ENCODE results near the gene C12orf50. TPM values are rescaled to one million over a fixed set of nuclear protein-coding genes. Genes with fewer than 3 reads are reported as not detected.

C12orf50 gene
- total RNA-seq, 1 donor from 2014 or later, result not detected

GRCh38 chr12:88015825-88016224 lies 13.4 kb downstream of the C12orf50 start:
- DNase-seq, result no peak

GRCh38 chr12:88011755-88012154 lies 17.4 kb downstream of the C12orf50 start:
- Histone ChIP-seq H3K4me1 (no peaks in the 10 kb centered on the region), H3K36me3 (no peaks in the 10 kb centered on the region), H3K9me3 (replicated peaks) (no peaks in the 10 kb centered on the region), H3K27ac (replicated peaks) (no peak overlapping the region), H3K4me3 (no peak overlapping the region), H3K27me3 (ENCODE audit: low read depth) (no peaks in the 10 kb centered on the region)
- DNase-seq, result no peak
- intact Hi-C loops (cut with micrococcal nuclease), result no loop called here
- no peak for TF ChIP-seq CTCF (IDR thresholded peaks at IDR 0.05; ENCODE audit: borderline replicate concordance)

More at GRCh38 chr12:88015825-88016224, 13.4 kb downstream of the C12orf50 start:
- no peak for TF ChIP-seq CTCF (IDR thresholded peaks at IDR 0.05; ENCODE audit: borderline replicate concordance)
- no peaks in the 10 kb centered on the region for H3K36me3 ChIP-seq
- H3K9me3 ChIP-seq (replicated peaks), result peaks cover 14% of the 10 kb centered on the region
- intact Hi-C loops (cut with micrococcal nuclease), result no loop called here
- H3K4me1 ChIP-seq, result no peaks in the 10 kb centered on the region
- H3K4me3 ChIP-seq, result no peak overlapping the region
- H3K27ac ChIP-seq (replicated peaks), result no peak overlapping the region
- H3K27me3 ChIP-seq (ENCODE audit: low read depth), result no peaks in the 10 kb centered on the region

GRCh38 chr12:88006351-88006750 lies 22.9 kb downstream of the C12orf50 start:
- Histone ChIP-seq H3K9me3 (replicated peaks) (peaks cover 27% of the 10 kb centered on the region), H3K4me3 (no peak overlapping the region), H3K36me3 (no peaks in the 10 kb centered on the region), H3K27me3 (ENCODE audit: low read depth) (no peaks in the 10 kb centered on the region), H3K27ac (replicated peaks) (no peak overlapping the region), H3K4me1 (no peaks in the 10 kb centered on the region)
- no peak for DNase-seq
- intact Hi-C loops (cut with micrococcal nuclease), result no loop called here
- TF ChIP-seq CTCF (IDR thresholded peaks at IDR 0.05; ENCODE audit: borderline replicate concordance), result no peak

- H3K27me3 ChIP-seq (ENCODE audit: low read depth), result no peaks in the 10 kb centered on the region
These were observed 27.9 kb downstream of the C12orf50 start for GRCh38 chr12:88001327-88001726.

GRCh38 chr12:87995581-87996178 lies 33.5 kb downstream of the C12orf50 start:
- peak; percentile 72 for TF ChIP-seq CTCF (IDR thresholded peaks at IDR 0.05; ENCODE audit: borderline replicate concordance)
- Histone ChIP-seq H3K9me3 (replicated peaks) (no peaks in the 10 kb centered on the region), H3K4me1 (no peaks in the 10 kb centered on the region), H3K36me3 (no peaks in the 10 kb centered on the region), H3K4me3 (no peak overlapping the region), H3K27ac (replicated peaks) (no peak overlapping the region), H3K27me3 (ENCODE audit: low read depth) (no peaks in the 10 kb centered on the region)
- intact Hi-C loops (cut with micrococcal nuclease), result no loop called here
- DNase-seq, result peak; percentile 23

More at GRCh38 chr12:88001327-88001726, 27.9 kb downstream of the C12orf50 start:
- no peak overlapping the region for H3K4me3 ChIP-seq
- DNase-seq, result no peak
- no peak overlapping the region for H3K27ac ChIP-seq (replicated peaks)
- no peak for TF ChIP-seq CTCF (IDR thresholded peaks at IDR 0.05; ENCODE audit: borderline replicate concordance)
- H3K36me3 ChIP-seq, result no peaks in the 10 kb centered on the region
- intact Hi-C loops (cut with micrococcal nuclease), result no loop called here
- H3K9me3 ChIP-seq (replicated peaks), result peaks cover 27% of the 10 kb centered on the region
- H3K4me1 ChIP-seq, result no peaks in the 10 kb centered on the region
